Measurements from ENCODE around the gene STPG3.
"Not testable (repeated sequence)": the region's sequence is repeated elsewhere in the genome, so short reads cannot be mapped to it uniquely, and the experiment has no call there.

The STPG3 gene

DNA sequence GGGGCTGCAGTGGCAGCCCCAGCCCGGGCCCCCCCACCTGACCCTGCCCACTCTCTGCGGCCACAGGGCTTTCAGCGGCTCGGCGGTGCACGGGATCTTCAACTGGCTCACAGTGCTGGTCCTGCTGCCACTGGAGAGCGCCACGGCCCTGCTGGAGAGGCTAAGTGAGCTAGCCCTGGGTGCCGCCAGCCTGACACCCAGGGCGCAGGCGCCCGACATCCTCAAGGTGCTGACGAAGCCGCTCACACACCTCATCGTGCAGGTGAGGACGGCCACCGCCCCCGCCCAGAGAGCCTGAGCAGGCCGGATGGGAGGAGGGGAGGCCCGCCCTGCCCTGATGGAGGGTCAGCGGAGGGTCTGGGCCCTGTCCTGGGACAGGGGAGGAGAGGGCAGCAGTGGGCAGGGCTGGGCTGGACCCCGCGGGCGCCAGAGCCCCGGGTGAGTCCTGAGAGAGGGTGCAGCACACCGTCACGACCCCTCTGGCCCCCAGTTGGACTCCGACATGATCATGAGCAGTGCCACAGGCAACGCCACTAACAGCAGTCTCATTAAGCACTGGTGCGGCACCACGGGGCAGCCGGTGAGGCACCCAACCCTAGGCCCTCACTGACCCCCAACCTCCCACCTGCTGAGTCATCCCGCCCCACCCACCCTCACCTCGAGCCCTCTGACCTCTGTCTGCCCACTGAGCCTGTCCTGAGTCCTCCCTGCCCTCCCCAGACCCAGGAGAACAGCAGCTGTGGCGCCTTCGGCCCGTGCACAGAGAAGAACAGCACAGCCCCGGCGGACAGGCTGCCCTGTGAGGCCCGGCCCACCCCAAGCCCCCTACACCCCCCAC is 17.7 kb upstream of the STPG3 start:
- H3K4me3 ChIP-seq (ENCODE audit: insufficient read depth, low read depth, low read length, poor library complexity, severe bottlenecking): no peak overlapping the region
- H3K36me3 ChIP-seq (ENCODE audit: control insufficient read depth, insufficient read depth, low read length): no peaks in the 10 kb centered on the region
- no peak overlapping the region for H3K27ac ChIP-seq (ENCODE audit: insufficient read depth, low read length, poor library complexity, severe bottlenecking)
- no peaks in the 10 kb centered on the region for H3K9me3 ChIP-seq (ENCODE audit: control insufficient read depth, low read length)
- DNase-seq: no peak
- peaks cover 10% of the 10 kb centered on the region for H3K4me1 ChIP-seq (ENCODE audit: control insufficient read depth, insufficient read depth, low read length, poor library complexity, severe bottlenecking)
- peaks cover 4% of the 10 kb centered on the region for H3K27me3 ChIP-seq (replicated peaks; ENCODE audit: control insufficient read depth, insufficient read depth, low read length, poor library complexity, severe bottlenecking)

GRCh38 chr9:137234055-137234697 is 16.9 kb upstream of the STPG3 start:
- Histone ChIP-seq H3K27me3 (replicated peaks; ENCODE audit: control insufficient read depth, insufficient read depth, low read length, poor library complexity, severe bottlenecking) (peaks cover 4% of the 10 kb centered on the region), H3K9me3 (ENCODE audit: control insufficient read depth, low read length) (no peaks in the 10 kb centered on the region)

DNA sequence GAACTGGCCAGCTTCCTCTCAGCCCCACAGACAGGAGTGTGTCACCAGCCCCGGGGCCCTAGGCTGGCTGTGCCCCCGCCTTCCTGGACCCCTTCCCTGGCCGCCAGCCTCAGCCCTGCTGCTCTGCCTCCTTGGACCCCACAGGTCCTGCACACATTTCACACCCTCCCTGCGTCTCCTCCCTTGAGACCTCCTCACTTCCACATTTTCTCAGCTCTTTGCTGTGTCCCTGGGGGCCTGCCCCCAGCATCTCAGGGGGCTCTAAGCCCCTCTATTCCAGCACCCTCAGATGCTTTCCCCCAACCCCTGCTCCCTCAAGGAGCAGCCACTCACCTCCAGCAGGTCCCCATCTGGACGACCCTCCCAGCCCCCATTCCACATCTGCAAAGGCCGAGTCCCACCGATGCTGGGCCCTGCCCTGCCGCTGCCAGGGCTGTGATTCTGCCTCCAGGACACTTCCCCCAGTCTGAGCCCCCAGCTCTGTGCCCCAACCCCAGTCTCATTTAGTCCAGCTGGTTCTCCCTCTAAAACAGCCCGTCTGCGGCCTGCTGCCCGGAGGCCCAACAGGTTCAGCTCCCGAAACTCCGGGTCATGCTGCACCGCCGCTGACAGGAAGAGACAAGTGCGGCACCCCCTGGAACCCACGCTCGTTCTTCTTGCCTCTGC is 16.2 kb upstream of the STPG3 start:
- Histone ChIP-seq H3K27me3 (replicated peaks; ENCODE audit: control insufficient read depth, insufficient read depth, low read length, poor library complexity, severe bottlenecking) (peaks cover 4% of the 10 kb centered on the region), H3K36me3 (ENCODE audit: control insufficient read depth, insufficient read depth, low read length) (no peaks in the 10 kb centered on the region), H3K4me3 (ENCODE audit: insufficient read depth, low read depth, low read length, poor library complexity, severe bottlenecking) (no peak overlapping the region), H3K9me3 (ENCODE audit: control insufficient read depth, low read length) (no peaks in the 10 kb centered on the region), H3K4me1 (ENCODE audit: control insufficient read depth, insufficient read depth, low read length, poor library complexity, severe bottlenecking) (peaks cover 13% of the 10 kb centered on the region), H3K27ac (ENCODE audit: insufficient read depth, low read length, poor library complexity, severe bottlenecking) (no peak overlapping the region)
- no peak for DNase-seq

More at GRCh38 chr9:137234055-137234697, 16.9 kb upstream of the STPG3 start:
- no peak overlapping the region for H3K4me3 ChIP-seq (ENCODE audit: insufficient read depth, low read depth, low read length, poor library complexity, severe bottlenecking)
- H3K36me3 ChIP-seq (ENCODE audit: control insufficient read depth, insufficient read depth, low read length): no peaks in the 10 kb centered on the region
- peaks cover 13% of the 10 kb centered on the region for H3K4me1 ChIP-seq (ENCODE audit: control insufficient read depth, insufficient read depth, low read length, poor library complexity, severe bottlenecking)
- H3K27ac ChIP-seq (ENCODE audit: insufficient read depth, low read length, poor library complexity, severe bottlenecking): no peak overlapping the region
- DNase-seq: no peak

DNA sequence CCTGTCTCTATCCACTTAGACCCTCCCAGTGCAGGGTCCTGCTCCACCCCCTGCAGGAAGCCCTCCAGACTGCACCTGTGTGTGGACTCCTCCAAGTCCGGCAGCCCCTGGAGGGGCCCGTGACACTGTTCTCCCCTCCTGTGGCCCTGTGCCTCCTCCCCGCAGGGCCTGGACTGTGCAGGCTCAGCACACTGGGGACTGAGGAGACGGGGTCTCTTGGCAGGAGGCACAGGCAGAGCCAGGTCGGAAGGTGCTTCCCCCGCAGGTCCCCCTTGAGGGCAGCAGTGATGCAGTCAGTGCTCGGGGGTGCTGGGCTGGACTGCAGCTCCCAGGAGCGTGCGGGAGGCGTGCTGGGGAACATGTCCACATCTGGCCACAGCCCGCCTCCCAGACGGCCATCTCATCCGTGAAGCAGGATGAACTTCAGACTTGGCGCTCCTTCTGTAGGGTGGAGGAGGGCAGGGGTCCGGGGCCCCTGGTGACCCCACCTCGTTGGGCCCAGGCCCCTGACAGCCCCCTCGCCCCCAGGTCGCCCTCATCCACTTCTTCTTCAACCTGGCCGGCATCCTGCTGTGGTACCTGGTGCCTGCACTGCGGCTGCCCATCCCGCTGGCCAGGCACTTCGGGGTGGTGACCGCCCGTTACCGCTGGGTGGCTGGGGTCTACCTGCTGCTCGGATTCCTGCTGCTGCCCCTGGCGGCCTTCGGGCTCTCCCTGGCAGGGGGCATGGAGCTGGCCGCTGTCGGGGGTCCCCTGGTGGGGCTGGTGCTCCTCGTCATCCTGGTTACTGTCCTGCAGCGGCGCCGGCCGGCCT is 15.5 kb upstream of the STPG3 start:
- no peak for DNase-seq
- Histone ChIP-seq H3K27ac (ENCODE audit: insufficient read depth, low read length, poor library complexity, severe bottlenecking) (no peak overlapping the region), H3K27me3 (replicated peaks; ENCODE audit: control insufficient read depth, insufficient read depth, low read length, poor library complexity, severe bottlenecking) (no peaks in the 10 kb centered on the region), H3K9me3 (ENCODE audit: control insufficient read depth, low read length) (no peaks in the 10 kb centered on the region), H3K4me3 (ENCODE audit: insufficient read depth, low read depth, low read length, poor library complexity, severe bottlenecking) (no peak overlapping the region), H3K4me1 (ENCODE audit: control insufficient read depth, insufficient read depth, low read length, poor library complexity, severe bottlenecking) (peaks cover 13% of the 10 kb centered on the region), H3K36me3 (ENCODE audit: control insufficient read depth, insufficient read depth, low read length) (no peaks in the 10 kb centered on the region)

GRCh38 chr9:137236238-137236935 is 14.7 kb upstream of the STPG3 start:
- H3K4me1 ChIP-seq (ENCODE audit: control insufficient read depth, insufficient read depth, low read length, poor library complexity, severe bottlenecking): peaks cover 13% of the 10 kb centered on the region
- peak; percentile 77 to 86 (median 81) for DNase-seq
- H3K4me3 ChIP-seq (ENCODE audit: insufficient read depth, low read depth, low read length, poor library complexity, severe bottlenecking): no peak overlapping the region
- H3K9me3 ChIP-seq (ENCODE audit: control insufficient read depth, low read length): no peaks in the 10 kb centered on the region
- no peak overlapping the region for H3K27ac ChIP-seq (ENCODE audit: insufficient read depth, low read length, poor library complexity, severe bottlenecking)
- no peaks in the 10 kb centered on the region for H3K27me3 ChIP-seq (replicated peaks; ENCODE audit: control insufficient read depth, insufficient read depth, low read length, poor library complexity, severe bottlenecking)
- no peaks in the 10 kb centered on the region for H3K36me3 ChIP-seq (ENCODE audit: control insufficient read depth, insufficient read depth, low read length)

DNA sequence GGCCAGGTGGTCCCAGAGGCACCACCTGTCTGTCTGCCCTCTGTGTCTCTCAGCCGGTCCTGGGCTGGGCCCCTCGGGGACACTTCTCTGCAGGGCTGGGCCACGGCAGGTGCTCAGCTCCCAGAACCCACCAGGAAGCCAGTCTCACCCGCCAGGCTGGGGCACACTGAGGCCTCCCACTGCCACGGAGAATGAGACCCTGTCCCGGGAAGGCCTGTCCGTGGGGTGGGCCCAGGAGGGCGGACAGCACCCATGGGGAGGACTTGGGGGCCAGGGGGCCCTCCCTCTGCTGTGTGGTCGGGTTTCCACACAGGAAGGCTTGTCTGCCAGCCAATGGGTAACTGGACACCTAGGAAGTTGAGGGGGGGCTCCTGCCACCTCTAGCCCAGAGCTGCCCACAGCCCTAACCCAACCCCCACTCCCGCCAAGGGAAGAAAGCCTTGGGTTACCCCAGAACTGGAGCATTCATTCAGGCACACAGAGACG is 14.1 kb upstream of the STPG3 start:
- Histone ChIP-seq H3K9me3 (ENCODE audit: control insufficient read depth, low read length) (no peaks in the 10 kb centered on the region), H3K4me3 (ENCODE audit: insufficient read depth, low read depth, low read length, poor library complexity, severe bottlenecking) (no peak overlapping the region), H3K4me1 (ENCODE audit: control insufficient read depth, insufficient read depth, low read length, poor library complexity, severe bottlenecking) (peaks cover 17% of the 10 kb centered on the region), H3K27ac (ENCODE audit: insufficient read depth, low read length, poor library complexity, severe bottlenecking) (no peak overlapping the region), H3K36me3 (ENCODE audit: control insufficient read depth, insufficient read depth, low read length) (peaks cover 1% of the 10 kb centered on the region), H3K27me3 (replicated peaks; ENCODE audit: control insufficient read depth, insufficient read depth, low read length, poor library complexity, severe bottlenecking) (no peaks in the 10 kb centered on the region)
- no peak for DNase-seq

DNA sequence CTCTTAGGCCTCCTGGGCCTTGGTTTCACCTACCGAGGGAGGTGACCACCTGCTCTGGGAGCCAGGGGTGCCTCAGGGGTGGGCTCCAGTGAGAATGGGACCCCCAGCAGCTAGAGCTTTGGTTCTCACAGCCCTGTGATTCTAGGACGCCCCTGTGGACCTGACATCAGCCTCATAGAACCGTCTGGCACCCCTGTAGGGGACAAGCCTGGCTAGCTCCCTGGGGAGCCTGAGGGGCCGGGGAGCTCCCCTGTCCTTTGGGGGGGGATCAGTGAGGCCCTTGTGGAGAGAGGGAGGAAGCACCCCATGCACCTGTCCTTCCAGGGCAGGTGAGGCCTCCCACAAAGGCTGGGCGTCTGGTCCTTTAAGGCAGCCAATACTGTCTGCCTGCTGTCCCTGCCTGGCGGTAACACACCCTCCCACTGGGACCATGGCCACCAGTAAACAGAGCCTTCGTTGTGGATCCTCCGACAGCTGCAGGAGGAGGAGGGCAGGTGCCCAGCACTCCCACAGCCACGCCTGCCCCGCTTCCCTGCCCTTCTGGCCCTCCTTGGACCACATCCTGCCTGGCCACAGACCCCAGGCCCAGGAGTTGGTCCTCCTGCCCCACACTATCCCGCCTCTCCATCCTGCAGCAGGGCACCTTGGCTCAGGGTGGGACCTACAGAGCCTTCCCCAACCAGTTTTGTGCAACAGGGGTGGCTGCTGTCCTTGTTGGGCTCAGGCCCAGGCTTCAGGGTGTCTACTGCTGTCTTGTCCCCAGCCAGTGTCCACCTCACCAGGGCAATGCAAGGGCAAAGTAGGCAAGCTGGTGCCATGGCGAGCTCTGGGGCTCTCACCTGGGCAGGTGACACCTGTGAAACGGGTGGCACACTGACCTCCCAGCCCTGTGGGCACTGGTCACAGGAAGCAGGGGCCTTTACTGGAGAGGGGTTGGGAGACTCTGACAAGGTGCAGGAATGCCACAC is 13.0 kb upstream of the STPG3 start:
- H3K27me3 ChIP-seq (replicated peaks; ENCODE audit: control insufficient read depth, insufficient read depth, low read length, poor library complexity, severe bottlenecking): no peaks in the 10 kb centered on the region
- H3K4me3 ChIP-seq (ENCODE audit: insufficient read depth, low read depth, low read length, poor library complexity, severe bottlenecking): no peak overlapping the region
- DNase-seq: no peak
- H3K36me3 ChIP-seq (ENCODE audit: control insufficient read depth, insufficient read depth, low read length): peaks cover 12% of the 10 kb centered on the region
- no peaks in the 10 kb centered on the region for H3K9me3 ChIP-seq (ENCODE audit: control insufficient read depth, low read length)
- H3K27ac ChIP-seq (ENCODE audit: insufficient read depth, low read length, poor library complexity, severe bottlenecking): no peak overlapping the region
- H3K4me1 ChIP-seq (ENCODE audit: control insufficient read depth, insufficient read depth, low read length, poor library complexity, severe bottlenecking): peaks cover 27% of the 10 kb centered on the region

- Histone ChIP-seq H3K36me3 (ENCODE audit: control insufficient read depth, insufficient read depth, low read length) (peaks cover 22% of the 10 kb centered on the region), H3K27ac (ENCODE audit: insufficient read depth, low read length, poor library complexity, severe bottlenecking) (peak overlapping the region; percentile 81), H3K4me1 (ENCODE audit: control insufficient read depth, insufficient read depth, low read length, poor library complexity, severe bottlenecking) (peaks cover 27% of the 10 kb centered on the region), H3K4me3 (ENCODE audit: insufficient read depth, low read depth, low read length, poor library complexity, severe bottlenecking) (peak overlapping the region; percentile 63)
- not testable (repeated sequence) for H3K9me3 ChIP-seq (ENCODE audit: control insufficient read depth, low read length); H3K27me3 ChIP-seq (replicated peaks; ENCODE audit: control insufficient read depth, insufficient read depth, low read length, poor library complexity, severe bottlenecking); DNase-seq
These were observed 11.4 kb upstream of the STPG3 start for GRCh38 chr9:137239541-137240200.
